GM12801 (cell line): ENCODE measurements around the gene PHLPP1.

Experiments
- TF ChIP-seq, protein P1 (sequence below): IDR thresholded peaks from one replicate; pipeline ENCODE4 v1.5.1; 2011; ENCODE audit warnings: control low read depth; ENCODE audit not compliant: insufficient read length; ENCODE audit errors: extremely low read depth

Gene PHLPP1

DNA sequence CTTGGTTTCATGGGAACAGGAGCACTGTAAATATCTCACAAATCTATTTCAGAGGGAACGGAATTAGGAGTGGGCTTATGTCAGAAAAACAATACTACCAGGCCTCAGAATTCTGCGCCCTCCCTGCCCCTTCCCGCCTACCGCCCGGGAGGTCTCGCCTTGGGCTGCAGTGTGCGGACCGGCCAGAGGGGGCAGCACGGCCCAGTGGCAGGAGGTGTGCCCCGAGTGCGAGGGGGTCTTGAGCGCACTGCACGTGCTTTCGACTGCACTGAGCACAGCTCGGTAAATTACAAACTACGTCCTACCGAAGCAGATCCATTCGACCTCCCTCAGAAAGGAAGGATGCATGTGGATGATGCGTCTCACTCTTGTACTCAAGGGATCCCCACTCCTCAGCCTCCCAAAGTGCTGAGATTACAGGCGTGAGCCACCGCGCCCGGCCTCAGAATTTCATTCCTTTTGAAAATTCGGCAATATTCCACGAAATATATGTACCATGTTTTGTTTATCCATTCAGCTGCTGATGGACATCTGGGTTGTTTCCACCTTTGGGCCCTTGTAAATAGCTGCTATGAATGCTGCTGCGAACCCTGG, 307.2 kb downstream of the PHLPP1 start:
- TF ChIP-seq, protein P1, sequence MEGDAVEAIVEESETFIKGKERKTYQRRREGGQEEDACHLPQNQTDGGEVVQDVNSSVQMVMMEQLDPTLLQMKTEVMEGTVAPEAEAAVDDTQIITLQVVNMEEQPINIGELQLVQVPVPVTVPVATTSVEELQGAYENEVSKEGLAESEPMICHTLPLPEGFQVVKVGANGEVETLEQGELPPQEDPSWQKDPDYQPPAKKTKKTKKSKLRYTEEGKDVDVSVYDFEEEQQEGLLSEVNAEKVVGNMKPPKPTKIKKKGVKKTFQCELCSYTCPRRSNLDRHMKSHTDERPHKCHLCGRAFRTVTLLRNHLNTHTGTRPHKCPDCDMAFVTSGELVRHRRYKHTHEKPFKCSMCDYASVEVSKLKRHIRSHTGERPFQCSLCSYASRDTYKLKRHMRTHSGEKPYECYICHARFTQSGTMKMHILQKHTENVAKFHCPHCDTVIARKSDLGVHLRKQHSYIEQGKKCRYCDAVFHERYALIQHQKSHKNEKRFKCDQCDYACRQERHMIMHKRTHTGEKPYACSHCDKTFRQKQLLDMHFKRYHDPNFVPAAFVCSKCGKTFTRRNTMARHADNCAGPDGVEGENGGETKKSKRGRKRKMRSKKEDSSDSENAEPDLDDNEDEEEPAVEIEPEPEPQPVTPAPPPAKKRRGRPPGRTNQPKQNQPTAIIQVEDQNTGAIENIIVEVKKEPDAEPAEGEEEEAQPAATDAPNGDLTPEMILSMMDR, result no peak

DNA sequence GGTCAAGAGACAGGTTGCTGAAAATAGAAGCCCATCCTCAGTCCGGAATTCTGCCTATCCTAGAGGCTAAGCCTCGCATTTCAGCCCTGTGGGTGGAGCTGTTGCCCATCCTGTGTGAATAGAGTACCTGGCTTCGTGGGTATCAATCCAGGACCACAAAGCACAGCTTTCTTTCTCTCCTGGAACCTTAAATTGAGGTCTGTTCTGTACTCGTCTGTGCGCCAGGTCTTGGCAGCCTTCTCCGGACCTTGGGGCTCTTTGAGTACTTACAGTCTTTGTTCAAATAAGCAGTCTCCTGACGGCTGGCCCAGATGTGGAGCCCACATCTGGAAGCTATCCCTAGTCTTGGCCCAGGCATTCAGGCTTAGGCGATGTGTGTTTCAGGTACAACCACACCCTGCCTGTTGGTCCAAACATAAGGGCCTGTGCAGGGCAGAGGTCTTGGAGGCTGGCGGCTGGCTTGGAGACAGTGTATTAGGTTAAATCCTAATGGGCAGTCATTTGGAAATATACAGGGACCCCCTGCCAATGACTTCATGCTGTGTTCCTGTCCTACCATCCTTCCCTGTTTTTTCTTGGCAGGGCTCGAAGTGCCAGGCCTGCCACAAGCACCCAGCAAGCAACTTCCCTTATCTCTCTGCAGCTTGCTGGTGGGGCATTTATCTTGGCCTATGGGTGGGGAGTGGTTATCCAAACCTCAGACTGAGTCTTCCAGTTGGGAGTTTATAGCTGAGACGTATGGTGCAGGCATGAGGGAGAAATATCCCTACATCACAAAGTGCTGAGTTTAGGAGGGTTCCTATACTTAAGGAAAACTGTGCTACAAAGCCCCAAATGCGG, 310.1 kb downstream of the PHLPP1 start:
- TF ChIP-seq, protein P1, result no peak

DNA sequence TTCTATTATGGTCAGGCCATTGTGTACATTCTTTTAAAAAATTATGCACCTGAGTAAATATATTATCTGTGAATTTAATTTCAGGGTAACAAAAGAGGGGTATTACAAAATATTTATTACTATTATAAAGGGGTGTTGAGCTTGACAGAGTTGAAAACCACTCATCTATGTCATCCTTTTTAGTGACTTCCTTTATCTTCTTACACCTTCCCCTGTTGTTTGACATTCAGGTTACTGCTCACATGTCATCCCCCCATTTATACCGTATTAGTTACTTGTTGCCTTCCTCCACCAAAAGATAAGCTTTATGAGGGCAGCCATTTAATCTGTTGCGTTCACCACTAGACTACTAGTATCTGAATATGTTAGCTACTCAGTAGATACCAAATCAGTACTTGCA, 313.0 kb downstream of the PHLPP1 start:
- TF ChIP-seq, protein P1, result no peak
